Vagina (tissue), 2 donors: ENCODE data around the gene NCBP3.

Source experiments
- CTCF ChIP-seq, 3 experiments: fragments of 450-650 bp in 2 of 3; fragments of 200-600 bp in 1 of 3; sonication (generic) in 1 of 3; IDR thresholded peaks; one replicate each; pipeline ENCODE4 v1.5.1; 2017 to 2019; ENCODE audit warnings: antibody characterized with exemption in 3 of 3, mild to moderate bottlenecking in 2 of 3, moderate library complexity in 2 of 3
- POLR2A ChIP-seq, 2 donors: fragments of 450-650 bp; IDR thresholded peaks; one replicate each; pipeline ENCODE4 v1.6.1; 2017; ENCODE audit warnings: antibody characterized with exemption in 2 of 2, mild to moderate bottlenecking in 2 of 2, moderate library complexity in 2 of 2
- POLR2AphosphoS5 ChIP-seq, 2 donors: sonication (generic); formaldehyde crosslinking; IDR thresholded peaks; one replicate each; pipeline ENCODE4 v1.9.0; 2017; ENCODE audit warnings: antibody characterized with exemption in 2 of 2, mild to moderate bottlenecking in 2 of 2, low read depth in 1 of 2; ENCODE audit not compliant: insufficient read depth in 1 of 2

DNA sequence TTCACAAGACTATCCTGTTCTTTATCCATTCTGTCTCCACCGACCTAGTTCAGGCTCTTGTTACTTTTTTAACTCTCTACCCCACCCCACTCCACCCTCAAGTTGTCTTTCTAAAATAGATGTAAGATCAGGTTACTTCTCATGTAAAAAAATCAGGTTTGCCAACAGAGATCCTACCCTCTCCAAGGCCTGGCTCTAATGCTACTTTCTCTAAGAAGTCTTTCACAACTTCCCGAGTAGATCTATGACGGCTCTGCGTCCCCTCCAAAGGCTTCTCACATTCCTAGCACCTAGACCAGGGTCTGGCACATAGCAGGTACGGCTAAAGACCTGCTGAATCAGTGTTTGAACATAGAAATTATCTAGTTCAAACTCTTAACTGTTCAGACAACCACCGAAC lies 30.9 kb downstream of the NCBP3 start:
- no peak for TF ChIP-seq CTCF (IDR thresholded peaks at IDR 0.05)
- no peak for TF ChIP-seq POLR2A (IDR thresholded peaks at IDR 0.05)
- no peak for TF ChIP-seq POLR2AphosphoS5 (IDR thresholded peaks at IDR 0.05; ENCODE audit: insufficient read depth in 1 of 2, low read depth in 1 of 2)
